ENCODE data around the gene LTBP3.

DNA sequence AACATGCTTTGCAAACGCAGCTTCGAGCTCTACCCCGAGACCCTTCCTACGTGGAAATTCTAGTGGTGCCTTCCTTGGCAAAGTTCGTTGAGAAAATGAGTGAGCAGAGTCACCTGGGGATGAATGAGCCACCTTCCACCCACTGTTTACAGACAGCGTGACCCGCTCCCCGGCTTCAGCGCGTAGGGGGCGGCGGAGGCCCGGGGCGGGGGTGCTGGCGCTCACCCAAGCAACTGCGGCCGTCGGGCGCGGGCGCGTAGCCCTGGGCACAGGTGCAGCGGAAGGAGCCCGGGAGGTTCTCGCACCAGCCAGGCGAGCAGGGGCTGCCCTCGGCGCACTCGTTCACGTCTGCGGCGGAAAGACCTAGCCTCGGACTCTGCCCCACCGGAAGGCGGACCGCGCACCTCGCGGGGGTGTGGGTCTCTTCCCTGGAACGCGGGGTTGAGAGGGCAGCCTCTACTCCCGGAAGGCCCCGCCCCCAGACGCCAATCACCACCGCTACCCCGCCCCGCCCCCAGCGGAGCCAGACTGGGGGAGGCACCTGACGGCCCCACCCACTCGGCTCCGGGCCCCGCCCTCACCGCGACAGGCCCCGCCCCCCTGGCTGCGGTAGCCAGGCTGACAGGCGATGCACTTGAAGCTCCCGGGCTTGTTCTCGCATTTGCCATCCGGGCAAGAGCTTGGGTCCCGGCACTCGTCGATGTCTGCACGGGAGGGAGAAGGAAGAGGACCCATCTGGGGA is 11.8 kb downstream of the LTBP3 start:
- TF ChIP-seq, protein P1, sequence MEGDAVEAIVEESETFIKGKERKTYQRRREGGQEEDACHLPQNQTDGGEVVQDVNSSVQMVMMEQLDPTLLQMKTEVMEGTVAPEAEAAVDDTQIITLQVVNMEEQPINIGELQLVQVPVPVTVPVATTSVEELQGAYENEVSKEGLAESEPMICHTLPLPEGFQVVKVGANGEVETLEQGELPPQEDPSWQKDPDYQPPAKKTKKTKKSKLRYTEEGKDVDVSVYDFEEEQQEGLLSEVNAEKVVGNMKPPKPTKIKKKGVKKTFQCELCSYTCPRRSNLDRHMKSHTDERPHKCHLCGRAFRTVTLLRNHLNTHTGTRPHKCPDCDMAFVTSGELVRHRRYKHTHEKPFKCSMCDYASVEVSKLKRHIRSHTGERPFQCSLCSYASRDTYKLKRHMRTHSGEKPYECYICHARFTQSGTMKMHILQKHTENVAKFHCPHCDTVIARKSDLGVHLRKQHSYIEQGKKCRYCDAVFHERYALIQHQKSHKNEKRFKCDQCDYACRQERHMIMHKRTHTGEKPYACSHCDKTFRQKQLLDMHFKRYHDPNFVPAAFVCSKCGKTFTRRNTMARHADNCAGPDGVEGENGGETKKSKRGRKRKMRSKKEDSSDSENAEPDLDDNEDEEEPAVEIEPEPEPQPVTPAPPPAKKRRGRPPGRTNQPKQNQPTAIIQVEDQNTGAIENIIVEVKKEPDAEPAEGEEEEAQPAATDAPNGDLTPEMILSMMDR (conservative IDR thresholded peaks at IDR 0.05; ENCODE audit: low read length) = no peak
- TF ChIP-seq EZH2phosphoT487 (IDR thresholded peaks at IDR 0.05; ENCODE audit: borderline replicate concordance) = no peak
